Activated T-helper 1 cell treated with anti-CD3 and anti-CD28 coated beads, Interleukin-12 subunit alpha, Interleukin-12 subunit beta, Interleukin-2, Interleukin-4 antibody, amounts not matched to agents 30 ng/mL and 10 ng/mL and 1 ng/mL, durations not matched to agents 14 hours and 24 hours and 36 hours (primary cell): ENCODE results near the gene ZEB1. TPM values are rescaled to one million over a fixed set of nuclear protein-coding genes. Genes with fewer than 3 reads are reported as not detected.

Experiments used
- DNase-seq: peaks from one replicate; pipeline ENCODE4 v3.0.0; 2021; ENCODE audit warnings: low spot score
- H3K27ac Mint-ChIP-seq: one replicate; pipeline ENCODE4 v1.8.0; 2021; ENCODE audit warnings: mild to moderate bottlenecking, mixed read lengths
- H3K27me3 Mint-ChIP-seq: one replicate; pipeline ENCODE4 v1.8.0; 2022; ENCODE audit warnings: mild to moderate bottlenecking, moderate library complexity, mixed read lengths; ENCODE audit not compliant: insufficient read depth
- H3K36me3 Mint-ChIP-seq: one replicate; pipeline ENCODE4 v1.8.0; 2021; ENCODE audit warnings: low read depth, mixed read lengths
- H3K4me1 Mint-ChIP-seq: one replicate; pipeline ENCODE4 v1.8.0; 2021; ENCODE audit warnings: low read depth, mixed read lengths
- H3K4me3 Mint-ChIP-seq: one replicate; pipeline ENCODE4 v1.8.0; 2021; ENCODE audit warnings: mild to moderate bottlenecking, moderate library complexity, mixed read lengths
- H3K9me3 Mint-ChIP-seq: one replicate; pipeline ENCODE4 v1.8.0; 2021; ENCODE audit warnings: mixed read lengths
- intact Hi-C: fragments of 100-400 bp; cut with micrococcal nuclease; formaldehyde crosslinking; loops from one replicate; pipeline ENCODE4 v1.15.1; 2024
- total RNA-seq: library from RNA; stranded (reverse); gene quantifications from 2 replicates; pipeline ENCODE4 v1.2.3, GENCODE V29; 2022

ZEB1 gene
- 70.8 and 79.8 TPM in 2 replicates for total RNA-seq

DNA sequence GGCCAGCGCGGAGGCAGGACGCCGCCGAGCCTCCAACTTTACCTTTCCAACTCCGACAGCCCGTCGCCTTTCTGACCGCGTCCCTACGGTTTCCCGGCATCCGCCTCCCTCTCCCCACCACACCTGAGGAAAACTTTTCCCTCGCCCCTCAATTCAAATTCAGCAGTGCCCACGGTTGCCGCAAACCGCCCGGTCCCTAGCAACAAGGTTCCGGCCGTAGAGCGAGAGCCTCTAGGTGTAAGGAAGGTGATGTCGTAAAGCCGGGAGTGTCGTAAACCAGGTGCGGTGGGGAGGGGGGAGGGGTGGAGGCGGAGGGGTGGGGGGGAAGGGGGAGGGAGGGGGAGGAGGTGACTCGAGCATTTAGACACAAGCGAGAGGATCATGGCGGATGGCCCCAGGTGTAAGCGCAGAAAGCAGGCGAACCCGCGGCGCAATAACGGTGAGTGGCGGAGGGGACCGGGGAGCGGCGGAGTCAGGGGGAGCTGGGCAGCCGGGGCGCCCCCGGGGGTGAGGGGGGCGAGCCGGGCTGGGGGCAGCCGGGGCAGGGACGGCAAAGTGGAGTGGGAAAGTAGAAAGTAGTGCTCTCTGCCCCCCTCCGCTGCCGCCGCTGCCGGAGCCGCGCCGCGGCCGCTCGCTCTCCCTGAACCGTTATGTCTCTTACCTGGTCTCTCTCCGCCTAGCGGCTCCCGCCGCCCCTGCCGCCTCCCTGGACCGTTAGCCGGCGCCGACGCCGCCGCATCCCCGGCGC, at the start of gene ZEB1:
TSS of gene ZEB1 (plus strand) at position 363 of the 748 bp plus-strand sequence. CDS start at position 382, 19 bp downstream.
- intact Hi-C loops, result loop anchor here (1.0 to 2.0 kb wide), 11 partner anchors 24 to 618 kb away; no protein-coding TSS in a partner anchor
- H3K36me3 Mint-ChIP-seq, result peaks cover 8% of the 10 kb centered on the region
- H3K27ac Mint-ChIP-seq, result peak within 1 kb of the TSS; percentile 100
- peak within 1 kb of the TSS; percentile 97 for H3K4me3 Mint-ChIP-seq
- H3K4me1 Mint-ChIP-seq, result peaks cover 60% of the 10 kb centered on the region
- H3K27me3 Mint-ChIP-seq, result no peaks in the 10 kb centered on the region
- DNase-seq, result peak; percentile 86
- no peaks in the 10 kb centered on the region for H3K9me3 Mint-ChIP-seq

DNA sequence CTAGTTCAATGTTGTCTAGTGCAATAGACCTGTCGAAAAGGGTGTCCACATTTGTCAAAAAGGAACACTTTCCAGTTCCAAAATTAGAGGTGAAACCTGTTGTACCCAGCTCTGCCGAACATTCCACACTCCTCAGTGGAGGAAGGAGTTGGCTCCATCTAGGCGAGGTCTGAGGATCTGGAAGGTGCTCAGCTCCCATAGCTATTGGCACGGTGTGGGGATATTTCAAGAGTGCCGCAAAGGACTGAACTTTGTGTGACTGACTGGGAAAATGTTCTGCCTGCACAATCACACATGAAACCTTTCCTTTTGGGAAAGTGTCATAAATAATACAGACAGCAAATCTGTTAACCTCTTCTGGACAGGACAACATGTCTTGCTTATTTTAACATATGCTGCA, 48.1 kb upstream of the ZEB1 start:
- peaks cover 3% of the 10 kb centered on the region for H3K36me3 Mint-ChIP-seq
- no peaks in the 10 kb centered on the region for H3K4me1 Mint-ChIP-seq
- intact Hi-C loops, result no loop called here
- peaks cover 22% of the 10 kb centered on the region for H3K9me3 Mint-ChIP-seq
- DNase-seq, result no peak
- H3K27ac Mint-ChIP-seq, result no peak overlapping the region
- H3K27me3 Mint-ChIP-seq, result peaks cover 2% of the 10 kb centered on the region
- H3K4me3 Mint-ChIP-seq, result no peak overlapping the region

GRCh38 chr10:31272841-31273240, 46.2 kb upstream of the ZEB1 start:
- peaks cover 1% of the 10 kb centered on the region for H3K27me3 Mint-ChIP-seq
- H3K4me3 Mint-ChIP-seq, result no peak overlapping the region
- peaks cover 3% of the 10 kb centered on the region for H3K36me3 Mint-ChIP-seq
- peaks cover 22% of the 10 kb centered on the region for H3K9me3 Mint-ChIP-seq
- DNase-seq, result no peak
- H3K4me1 Mint-ChIP-seq, result no peaks in the 10 kb centered on the region
- no peak overlapping the region for H3K27ac Mint-ChIP-seq
- intact Hi-C loops, result no loop called here

DNA sequence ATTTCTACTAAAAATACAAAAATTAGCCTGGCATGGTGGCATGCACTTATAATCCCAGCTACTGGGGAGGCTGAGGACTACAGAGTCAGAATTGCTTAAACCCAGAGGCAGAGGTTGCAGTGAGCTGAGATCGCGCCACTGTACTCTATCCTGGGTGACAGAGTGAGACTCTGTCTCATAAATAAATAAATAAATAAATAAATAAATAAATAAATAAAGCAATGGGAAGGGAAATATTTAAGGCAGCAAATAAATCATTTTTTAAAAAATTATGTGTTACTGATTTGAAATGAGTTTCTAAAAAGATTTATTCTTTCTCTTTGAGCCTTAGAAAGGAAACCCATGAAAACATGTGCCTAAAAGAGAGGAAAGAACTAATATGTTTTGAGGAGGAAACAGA, 45.2 kb upstream of the ZEB1 start:
- intact Hi-C loops, result no loop called here
- Mint-ChIP-seq H3K27ac (no peak overlapping the region), H3K36me3 (peaks cover 3% of the 10 kb centered on the region), H3K4me1 (no peaks in the 10 kb centered on the region), H3K4me3 (no peak overlapping the region), H3K27me3 (peaks cover 1% of the 10 kb centered on the region), H3K9me3 (peaks cover 22% of the 10 kb centered on the region)
- no peak for DNase-seq

GRCh38 chr10:31274310-31274709, 44.7 kb upstream of the ZEB1 start:
- Mint-ChIP-seq H3K4me3 (no peak overlapping the region), H3K36me3 (peaks cover 3% of the 10 kb centered on the region), H3K27ac (no peak overlapping the region), H3K27me3 (peaks cover 1% of the 10 kb centered on the region), H3K9me3 (peaks cover 22% of the 10 kb centered on the region), H3K4me1 (no peaks in the 10 kb centered on the region)
- no peak for DNase-seq
- intact Hi-C loops, result no loop called here

DNA sequence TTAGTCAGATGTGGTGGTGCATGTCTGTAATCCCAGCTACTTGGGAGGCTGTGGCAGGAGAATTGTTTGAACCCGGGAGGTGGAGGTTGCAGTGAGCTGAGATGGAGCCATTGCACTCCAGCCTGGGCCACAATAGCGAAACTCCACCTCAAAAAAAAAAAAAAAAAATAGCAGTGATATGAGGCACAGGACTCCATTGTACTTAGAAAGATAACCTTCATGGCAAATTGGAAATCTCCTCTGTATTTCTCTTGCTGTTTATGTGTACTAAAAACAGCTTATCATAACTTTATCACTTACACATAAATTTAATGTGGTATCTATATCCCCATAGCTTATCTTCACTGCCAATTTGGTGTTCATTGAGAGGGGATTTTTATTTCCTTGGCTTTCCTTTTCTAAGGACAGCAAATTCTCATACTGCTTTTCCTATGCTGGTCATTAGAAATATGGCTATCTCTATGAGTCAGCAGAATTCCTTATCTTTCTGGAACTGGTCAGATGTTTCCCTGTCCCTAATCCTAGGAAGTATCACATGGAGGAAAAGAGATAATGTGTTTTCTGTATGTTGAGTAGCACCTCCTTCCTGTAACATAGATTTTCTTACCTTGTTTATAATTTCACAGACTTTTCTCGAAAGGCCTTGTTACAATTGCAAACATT, 40.6 kb upstream of the ZEB1 start:
- Mint-ChIP-seq H3K36me3 (no peaks in the 10 kb centered on the region), H3K9me3 (peaks cover 11% of the 10 kb centered on the region), H3K4me3 (no peak overlapping the region), H3K27me3 (peaks cover 3% of the 10 kb centered on the region), H3K4me1 (no peaks in the 10 kb centered on the region), H3K27ac (no peak overlapping the region)
- intact Hi-C loops, result no loop called here
- DNase-seq, result no peak

- H3K4me3 Mint-ChIP-seq, result no peak overlapping the region
- H3K36me3 Mint-ChIP-seq, result no peaks in the 10 kb centered on the region
- no peak overlapping the region for H3K27ac Mint-ChIP-seq
- intact Hi-C loops, result no loop called here
- H3K9me3 Mint-ChIP-seq, result peaks cover 7% of the 10 kb centered on the region
- peaks cover 3% of the 10 kb centered on the region for H3K27me3 Mint-ChIP-seq
- H3K4me1 Mint-ChIP-seq, result no peaks in the 10 kb centered on the region
- no peak for DNase-seq
Measured at GRCh38 chr10:31280972-31281371, 38.0 kb upstream of the ZEB1 start.

- intact Hi-C loops, result no loop called here
- Mint-ChIP-seq H3K27ac (no peak overlapping the region), H3K4me3 (no peak overlapping the region), H3K9me3 (no peaks in the 10 kb centered on the region), H3K4me1 (no peaks in the 10 kb centered on the region), H3K36me3 (no peaks in the 10 kb centered on the region), H3K27me3 (no peaks in the 10 kb centered on the region)
- DNase-seq, result no peak
Measured at GRCh38 chr10:31288001-31288400, 31.0 kb upstream of the ZEB1 start.

DNA sequence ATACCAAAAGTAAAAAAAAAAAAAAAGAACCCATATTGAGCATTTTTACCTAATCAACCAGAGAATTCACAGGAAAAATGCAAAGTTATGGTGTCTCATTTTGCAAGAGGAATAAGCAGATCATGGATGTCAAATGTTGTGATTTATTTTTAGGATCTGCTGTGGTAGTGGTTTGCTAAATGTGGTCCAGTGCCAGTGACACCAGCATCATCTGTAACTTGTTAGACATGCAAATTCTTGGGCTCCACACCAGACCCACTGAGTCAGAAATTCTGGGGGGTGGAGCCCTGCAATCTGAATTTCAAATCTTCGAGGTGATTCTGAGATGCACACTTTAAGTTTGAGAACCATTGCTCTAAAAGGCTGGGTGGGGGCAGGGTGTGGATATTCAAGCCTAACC, 30.1 kb upstream of the ZEB1 start:
- no peak for DNase-seq
- H3K9me3 Mint-ChIP-seq, result no peaks in the 10 kb centered on the region
- intact Hi-C loops, result no loop called here
- no peak overlapping the region for H3K4me3 Mint-ChIP-seq
- no peaks in the 10 kb centered on the region for H3K27me3 Mint-ChIP-seq
- no peaks in the 10 kb centered on the region for H3K36me3 Mint-ChIP-seq
- no peak overlapping the region for H3K27ac Mint-ChIP-seq
- H3K4me1 Mint-ChIP-seq, result no peaks in the 10 kb centered on the region

- no peaks in the 10 kb centered on the region for H3K27me3 Mint-ChIP-seq
- no peak overlapping the region for H3K27ac Mint-ChIP-seq
- no peak overlapping the region for H3K4me3 Mint-ChIP-seq
- H3K36me3 Mint-ChIP-seq, result no peaks in the 10 kb centered on the region
- no peaks in the 10 kb centered on the region for H3K4me1 Mint-ChIP-seq
- no peak for DNase-seq
- intact Hi-C loops, result no loop called here
- H3K9me3 Mint-ChIP-seq, result no peaks in the 10 kb centered on the region
Measured at GRCh38 chr10:31290386-31290785, 28.6 kb upstream of the ZEB1 start.

DNA sequence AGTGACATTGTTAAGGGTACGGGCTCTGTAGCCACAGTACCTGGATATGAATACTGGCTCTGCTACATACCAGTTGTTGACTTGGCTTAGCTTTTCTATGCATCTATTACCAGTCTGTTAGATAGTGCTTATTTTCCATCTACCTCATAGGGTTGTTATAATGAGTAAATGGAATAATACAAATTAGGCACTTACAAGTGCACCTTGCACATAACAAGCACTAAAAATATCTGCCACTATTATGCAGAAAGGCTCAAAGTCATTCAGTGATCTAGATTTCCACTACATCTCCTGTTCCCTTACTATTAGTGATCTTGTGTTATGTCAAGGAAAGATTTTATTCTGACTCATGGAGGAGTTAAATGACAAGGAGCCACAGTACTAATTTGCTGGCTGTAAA, 27.9 kb upstream of the ZEB1 start:
- intact Hi-C loops, result no loop called here
- Mint-ChIP-seq H3K9me3 (no peaks in the 10 kb centered on the region), H3K4me3 (no peak overlapping the region), H3K27me3 (no peaks in the 10 kb centered on the region), H3K36me3 (no peaks in the 10 kb centered on the region), H3K4me1 (no peaks in the 10 kb centered on the region), H3K27ac (no peak overlapping the region)
- no peak for DNase-seq

GRCh38 chr10:31294558-31294957, 24.5 kb upstream of the ZEB1 start:
- no peak for DNase-seq
- H3K9me3 Mint-ChIP-seq, result no peaks in the 10 kb centered on the region
- no peaks in the 10 kb centered on the region for H3K36me3 Mint-ChIP-seq
- H3K27ac Mint-ChIP-seq, result no peak overlapping the region
- no peak overlapping the region for H3K4me3 Mint-ChIP-seq
- no peaks in the 10 kb centered on the region for H3K27me3 Mint-ChIP-seq
- intact Hi-C loops, result no loop called here
- peaks cover 5% of the 10 kb centered on the region for H3K4me1 Mint-ChIP-seq

GRCh38 chr10:31296754-31297153, 22.3 kb upstream of the ZEB1 start:
- peaks cover 5% of the 10 kb centered on the region for H3K4me1 Mint-ChIP-seq

More at GRCh38 chr10:31296754-31297153, 22.3 kb upstream of the ZEB1 start:
- no peak for DNase-seq
- Mint-ChIP-seq H3K4me3 (no peak overlapping the region), H3K27me3 (no peaks in the 10 kb centered on the region), H3K36me3 (no peaks in the 10 kb centered on the region), H3K27ac (no peak overlapping the region), H3K9me3 (no peaks in the 10 kb centered on the region)
- intact Hi-C loops, result no loop called here
